Muscle of leg (tissue), 11 donors: ENCODE results near the gene MYO1D. TPM values are rescaled to one million over a fixed set of nuclear protein-coding genes. Genes with fewer than 3 reads are reported as not detected.
"Not testable (repeated sequence)": the region's sequence is repeated elsewhere in the genome, so short reads cannot be mapped to it uniquely, and the experiment has no call there.

Experiments used
- DNase-seq: peaks from one replicate; pipeline ENCODE4 v3.0.0; 2013
- H3K27ac ChIP-seq: one replicate; pipeline ENCODE4 v1.5.1; 2013; ENCODE audit warnings: mild to moderate bottlenecking, low read length, control low read depth
- H3K27me3 ChIP-seq: one replicate; pipeline ENCODE4 v1.6.1; 2013; ENCODE audit warnings: low read length; ENCODE audit not compliant: control insufficient read depth, insufficient read depth
- H3K36me3 ChIP-seq: one replicate; pipeline ENCODE4 v1.6.1; 2013; ENCODE audit warnings: low read length; ENCODE audit not compliant: control insufficient read depth, insufficient read depth
- H3K4me1 ChIP-seq: one replicate; pipeline ENCODE4 v1.6.1; 2013; ENCODE audit warnings: low read length; ENCODE audit not compliant: control insufficient read depth, insufficient read depth
- H3K4me3 ChIP-seq: one replicate; pipeline ENCODE4 v1.5.1; 2013; ENCODE audit warnings: low read length, control low read depth
- H3K9me3 ChIP-seq: replicated peaks from 2 replicates; pipeline ENCODE4 v1.6.1; 2013; ENCODE audit warnings: low read depth, low read length; ENCODE audit not compliant: control insufficient read depth
- WGBS: methylation state at CpG from one replicate; pipeline ENCODE4 v1.1.5; 2013; ENCODE audit warnings: missing lambda C conversion rate; ENCODE audit not compliant: insufficient coverage; 5-methylcytosine and 5-hydroxymethylcytosine counted together
- polyA plus RNA-seq, 8 donors: library from polyadenylated mRNA; unstranded; fragments of 120-200 nt; gene quantifications; one replicate each; pipeline versions ENCODE4 v1.2.1 to v1.2.3, GENCODE V29; 2013; ENCODE audit warnings: inconsistent platforms in 1 of 8, low replicate concordance in 1 of 8; ENCODE audit not compliant: insufficient read length in 8 of 8, insufficient read depth in 1 of 8
- total RNA-seq: library from RNA; stranded (reverse); fragments of 120-200 nt; gene quantifications from one replicate; pipeline ENCODE4 v1.2.4, GENCODE V29; 2013

The MYO1D gene
- total and polyA plus RNA-seq, 9 donors, result 4.2 to 10.2 (median 5.4) TPM

DNA sequence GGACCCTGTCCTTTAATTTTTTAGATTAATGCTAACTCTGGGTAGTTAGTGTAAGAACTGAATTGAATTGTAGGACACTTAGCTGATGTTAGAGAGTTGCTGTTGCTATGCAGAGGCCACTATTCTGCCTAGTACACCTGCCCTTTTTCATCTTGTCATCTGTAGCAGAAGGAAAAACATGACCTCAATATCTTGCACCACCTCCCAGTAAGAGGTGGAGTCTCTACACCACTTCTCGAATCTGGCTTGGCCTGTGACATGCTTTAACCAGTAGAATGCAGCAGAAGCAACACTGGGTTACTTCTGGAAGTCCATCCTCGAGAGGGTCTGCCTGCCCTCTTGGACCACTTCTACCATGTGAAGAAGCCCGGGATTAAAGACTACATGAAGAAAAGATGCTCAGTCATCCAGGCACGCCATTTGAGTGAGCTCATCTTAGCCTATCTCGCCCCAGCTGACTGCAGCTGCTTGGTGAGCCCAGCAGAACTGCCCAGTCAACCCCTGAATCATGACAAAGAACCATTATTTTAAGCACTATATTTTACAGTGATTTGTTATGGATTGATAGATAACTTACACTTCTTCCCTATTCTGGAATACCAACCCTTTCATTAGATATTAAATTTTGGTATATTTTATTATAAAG is 153.5 kb downstream of the MYO1D start:
- no peaks in the 10 kb centered on the region for H3K36me3 ChIP-seq
- 87% methylated on average over 4 of the region's 5 CpGs for WGBS
- DNase-seq, result peak; percentile 37
- peaks cover 3% of the 10 kb centered on the region for H3K4me1 ChIP-seq
- H3K27me3 ChIP-seq, result no peaks in the 10 kb centered on the region
- H3K9me3 ChIP-seq, result no peaks in the 10 kb centered on the region
- no peak overlapping the region for H3K4me3 ChIP-seq
- H3K27ac ChIP-seq, result no peak overlapping the region

DNA sequence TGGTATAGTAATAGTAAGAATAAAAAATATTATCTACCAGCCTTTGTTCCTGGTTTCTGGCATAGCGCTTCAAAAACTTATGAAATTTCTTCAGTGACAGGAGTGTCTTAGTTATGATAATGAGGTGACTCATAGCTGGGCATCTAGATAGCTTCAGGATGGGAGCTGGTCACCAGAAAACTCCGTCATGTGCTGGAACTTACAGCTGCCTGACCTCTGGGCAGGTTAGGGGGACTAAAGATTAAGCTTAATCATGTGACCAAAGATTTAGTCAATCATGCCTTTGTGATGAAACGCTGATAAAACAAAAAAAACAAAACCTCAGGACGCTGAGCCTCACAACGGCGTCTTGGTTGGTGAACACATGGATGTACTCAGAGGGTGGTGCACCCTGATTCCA is 154.2 kb downstream of the MYO1D start:
- no peaks in the 10 kb centered on the region for H3K36me3 ChIP-seq

DNA sequence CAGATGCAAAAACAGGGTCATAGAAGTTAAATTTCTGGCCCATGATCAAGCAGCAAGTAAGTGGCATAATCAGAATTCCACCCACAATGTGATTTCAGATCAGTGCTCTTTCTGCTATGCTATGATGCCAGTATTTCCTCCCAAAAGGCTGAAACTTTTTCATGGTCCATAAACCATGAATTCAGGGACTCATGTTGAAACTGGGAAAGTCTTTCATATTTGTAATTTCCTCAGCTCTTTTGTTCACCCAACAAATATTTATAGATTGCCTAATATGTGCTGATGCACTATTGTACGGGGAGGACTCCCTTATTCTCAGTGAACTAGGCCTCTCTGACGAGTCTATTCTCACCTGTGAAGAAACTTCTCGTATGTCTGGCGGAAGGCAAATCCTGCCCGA is 156.3 kb downstream of the MYO1D start:
- H3K27me3 ChIP-seq, result no peaks in the 10 kb centered on the region
- H3K4me1 ChIP-seq, result peaks cover 3% of the 10 kb centered on the region
- no CpG with 5 or more reads among the region's 5 CpGs for WGBS
- H3K27ac ChIP-seq, result no peak overlapping the region
- no peaks in the 10 kb centered on the region for H3K9me3 ChIP-seq
- no peak for DNase-seq
- no peak overlapping the region for H3K4me3 ChIP-seq
- H3K36me3 ChIP-seq, result no peaks in the 10 kb centered on the region

More for the DNA sequence above, 154.2 kb downstream of the MYO1D start:
- WGBS, result 94% methylated on average over 4 of the region's 6 CpGs
- H3K27me3 ChIP-seq, result no peaks in the 10 kb centered on the region
- no peak overlapping the region for H3K27ac ChIP-seq
- no peak overlapping the region for H3K4me3 ChIP-seq
- no peak for DNase-seq
- H3K4me1 ChIP-seq, result peaks cover 3% of the 10 kb centered on the region
- H3K9me3 ChIP-seq, result no peaks in the 10 kb centered on the region

DNA sequence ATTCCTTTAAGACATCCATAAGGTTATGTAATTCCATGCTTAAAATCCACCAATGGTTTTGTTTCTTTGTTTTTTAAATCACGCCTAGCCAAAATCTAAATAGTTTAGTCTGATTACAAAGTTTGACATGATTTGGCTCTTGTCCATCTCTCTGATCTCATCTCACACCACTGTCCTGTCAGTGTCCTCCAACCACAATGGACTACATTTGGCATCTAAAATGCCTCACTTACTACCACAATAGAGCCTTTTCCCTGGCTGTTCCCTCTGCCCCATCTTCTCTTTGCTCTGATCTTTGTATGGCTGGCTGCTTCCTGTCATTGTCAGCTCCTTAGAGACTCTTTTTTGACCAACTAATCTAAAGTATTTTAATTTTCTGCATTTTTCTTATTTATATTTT is 157.2 kb downstream of the MYO1D start:
- Histone ChIP-seq H3K36me3 (no peaks in the 10 kb centered on the region), H3K4me1 (peaks cover 3% of the 10 kb centered on the region), H3K9me3 (no peaks in the 10 kb centered on the region), H3K27me3 (no peaks in the 10 kb centered on the region), H3K27ac (no peak overlapping the region), H3K4me3 (no peak overlapping the region)
- 100% methylated on average over 1 of the region's 1 CpG for WGBS
- DNase-seq, result no peak

DNA sequence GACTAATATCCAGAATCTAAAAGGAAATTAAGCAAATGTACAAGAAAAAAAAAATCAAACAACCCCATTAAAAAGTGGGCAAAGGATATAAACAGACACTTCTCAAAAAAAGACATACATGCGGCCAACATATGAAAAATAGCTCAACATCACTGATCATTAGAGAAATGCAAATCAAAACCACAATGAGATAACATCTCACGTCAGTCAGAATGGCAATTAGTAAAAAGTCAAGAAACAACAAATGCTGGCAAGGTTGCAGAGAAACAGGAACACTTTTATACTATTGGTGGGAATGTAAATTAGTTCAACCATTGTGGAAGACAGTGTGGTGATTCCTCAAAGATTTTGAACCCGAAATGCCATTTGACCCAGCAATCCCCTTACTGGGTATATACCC is 162.0 kb downstream of the MYO1D start:
- not testable (repeated sequence) for H3K27ac ChIP-seq, H3K4me1 ChIP-seq, DNase-seq, H3K9me3 ChIP-seq, H3K4me3 ChIP-seq, H3K36me3 ChIP-seq, H3K27me3 ChIP-seq
- no CpG with 5 or more reads among the region's 3 CpGs for WGBS

DNA sequence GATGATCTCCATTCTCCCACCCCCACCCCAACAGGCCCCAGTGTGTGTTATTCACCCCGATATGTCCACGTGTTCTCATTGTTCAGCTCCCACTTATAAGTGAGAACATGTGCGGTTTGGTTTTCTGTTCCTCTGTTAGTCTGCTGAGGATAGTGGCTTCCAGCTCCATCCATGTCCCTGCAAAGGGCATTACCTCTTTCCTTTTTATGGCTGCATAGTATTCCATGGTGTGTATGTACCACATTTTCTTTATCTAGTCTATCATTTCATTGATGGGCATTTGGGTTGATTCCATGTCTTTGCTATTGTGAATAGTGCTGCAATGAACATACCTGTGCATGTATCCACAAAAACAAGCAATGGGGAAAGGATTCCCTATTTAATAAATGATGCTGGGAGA is 162.7 kb downstream of the MYO1D start:
- not testable (repeated sequence) for H3K4me3 ChIP-seq

DNA sequence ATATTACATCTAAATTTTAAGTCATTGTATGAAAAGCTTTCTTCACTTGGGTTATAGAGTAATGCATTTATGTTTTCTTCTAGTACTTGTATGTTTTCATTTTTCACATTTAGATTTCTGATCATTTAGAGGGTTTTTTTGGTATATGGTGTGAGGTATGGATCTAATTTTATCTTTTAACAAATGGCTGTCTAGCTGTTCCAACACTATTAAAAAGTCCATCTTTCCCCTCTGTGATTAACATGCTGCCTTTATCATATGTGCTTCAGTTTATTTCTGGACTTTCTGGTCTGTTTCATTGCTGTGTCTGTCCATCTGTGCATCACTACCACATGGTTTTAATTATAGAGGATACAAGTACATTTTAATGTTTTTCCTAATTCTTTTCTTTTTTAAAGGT is 163.8 kb downstream of the MYO1D start:
- Histone ChIP-seq H3K4me1 (no peaks in the 10 kb centered on the region), H3K4me3 (no peak overlapping the region), H3K27ac (no peak overlapping the region), H3K9me3 (no peaks in the 10 kb centered on the region), H3K27me3 (no peaks in the 10 kb centered on the region), H3K36me3 (no peaks in the 10 kb centered on the region)
- no peak for DNase-seq

More for the DNA sequence above, 162.7 kb downstream of the MYO1D start:
- not testable (repeated sequence) for H3K27me3 ChIP-seq, H3K9me3 ChIP-seq, H3K4me1 ChIP-seq, H3K27ac ChIP-seq, H3K36me3 ChIP-seq, DNase-seq
- no CpG with 5 or more reads among the region's 3 CpGs for WGBS

DNA sequence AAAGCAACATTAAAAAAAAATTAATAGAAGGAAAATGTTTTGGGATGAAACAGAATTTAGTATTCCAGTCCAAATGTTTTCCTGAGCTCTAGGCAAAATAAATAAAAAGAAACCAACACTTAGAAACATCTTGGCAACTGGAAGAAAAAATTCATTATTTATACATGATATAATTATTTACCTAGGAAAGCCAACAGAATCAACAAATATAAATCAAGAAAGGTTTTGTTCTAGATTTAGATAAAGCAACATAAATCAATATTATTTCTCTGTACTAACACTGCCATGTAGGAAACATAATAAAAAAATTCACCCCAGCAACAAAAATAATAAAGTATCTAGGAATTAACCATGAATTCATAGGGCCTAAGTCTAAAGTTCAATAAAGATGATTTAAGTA is 167.4 kb downstream of the MYO1D start:
- H3K9me3 ChIP-seq, result no peaks in the 10 kb centered on the region
- no peaks in the 10 kb centered on the region for H3K27me3 ChIP-seq
- no peaks in the 10 kb centered on the region for H3K4me1 ChIP-seq
- H3K36me3 ChIP-seq, result no peaks in the 10 kb centered on the region
- no peak overlapping the region for H3K27ac ChIP-seq
- no peak for DNase-seq
- H3K4me3 ChIP-seq, result no peak overlapping the region

DNA sequence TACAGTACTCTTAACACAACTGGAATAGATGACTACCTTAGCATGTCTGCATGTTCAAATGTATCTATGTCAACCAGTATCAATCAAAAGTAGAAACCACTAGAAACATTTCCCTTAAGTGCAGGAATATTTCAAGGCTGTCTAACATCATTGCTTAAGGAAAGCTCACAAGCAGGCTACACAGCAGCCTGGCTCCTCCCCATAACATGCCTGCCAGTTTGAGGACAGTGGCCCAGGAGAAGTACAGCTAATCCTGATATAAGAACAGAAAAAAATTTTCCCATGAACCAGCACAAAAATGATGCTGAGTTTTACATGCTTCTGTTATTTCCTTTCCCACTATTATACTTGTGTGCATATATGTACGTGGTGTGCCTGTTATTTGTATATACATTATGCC is 175.1 kb downstream of the MYO1D start:
- Histone ChIP-seq H3K27ac (no peak overlapping the region), H3K4me3 (no peak overlapping the region), H3K27me3 (no peaks in the 10 kb centered on the region), H3K9me3 (no peaks in the 10 kb centered on the region), H3K4me1 (no peaks in the 10 kb centered on the region), H3K36me3 (no peaks in the 10 kb centered on the region)
- WGBS, result no CpG with 5 or more reads among the region's 1 CpG
- no peak for DNase-seq

DNA sequence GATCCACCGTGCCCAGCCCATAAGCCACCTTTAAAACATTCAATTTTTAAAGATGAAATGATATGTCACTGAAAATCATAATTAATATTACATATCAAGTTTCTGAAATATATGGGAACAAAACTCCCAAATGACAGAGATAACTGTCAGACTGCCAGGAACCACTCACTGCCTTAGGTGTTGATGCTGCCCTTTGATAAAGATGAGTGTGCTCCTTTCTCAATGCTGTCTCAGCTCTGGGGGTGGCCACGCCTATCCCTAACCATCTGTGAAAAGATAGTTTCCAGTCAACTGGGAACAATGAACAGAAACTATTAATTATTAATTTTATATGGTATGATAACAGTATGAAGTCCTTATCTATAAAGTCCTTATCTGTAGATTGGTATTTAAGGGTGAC is 177.7 kb downstream of the MYO1D start:
- no CpG with 5 or more reads among the region's 2 CpGs for WGBS
- H3K4me1 ChIP-seq, result no peaks in the 10 kb centered on the region
- no peak for DNase-seq
- no peaks in the 10 kb centered on the region for H3K9me3 ChIP-seq
- H3K27ac ChIP-seq, result no peak overlapping the region
- no peak overlapping the region for H3K4me3 ChIP-seq
- no peaks in the 10 kb centered on the region for H3K36me3 ChIP-seq
- H3K27me3 ChIP-seq, result no peaks in the 10 kb centered on the region
